Endometrium (tissue), 2 donors: ENCODE measurements around the gene DDAH1.

Source experiments
- FAIRE-seq: peaks from 2 replicates; lab custom pipeline; 2012; peaks lifted over from hg19 to GRCh38; lab: Jason Lieb, UNC
- donor health status: control.
- donor health status: control.

DDAH1 gene

GRCh38 chr1:85274969-85275453, 189.9 kb downstream of the DDAH1 start:
- no peak for FAIRE-seq

GRCh38 chr1:85273397-85273796, 191.6 kb downstream of the DDAH1 start:
- FAIRE-seq, result no peak

GRCh38 chr1:85268801-85269585, 196.0 kb downstream of the DDAH1 start:
- no peak for FAIRE-seq
